Peyer's patch (tissue), 4 donors: ENCODE data around the gene GFPT2. TPM values are rescaled to one million over a fixed set of nuclear protein-coding genes. Genes with fewer than 3 reads are reported as not detected.
"Not testable (repeated sequence)": the region's sequence is repeated elsewhere in the genome, so short reads cannot be mapped to it uniquely, and the experiment has no call there.

Experiments
- DNase-seq, 3 donors: peaks; one replicate each; pipeline ENCODE4 v3.0.0-alpha.2; 2017 to 2019
- H3K27ac ChIP-seq, 4 donors: fragments of 200-600 bp; sonication (generic); one replicate each; pipeline ENCODE4 v1.5.1; 2016 to 2019
- H3K27me3 ChIP-seq, 2 donors: fragments of 200-600 bp; sonication (generic); one replicate each; pipeline ENCODE4 v1.5.1; 2019
- H3K36me3 ChIP-seq, 3 donors: fragments of 200-600 bp; sonication (generic); one replicate each; pipeline ENCODE4 v1.5.1; 2016 to 2019
- H3K4me1 ChIP-seq, 4 donors: fragments of 200-600 bp; sonication (generic); one replicate each; pipeline ENCODE4 v1.5.1; 2016 to 2019
- H3K4me3 ChIP-seq, 4 donors: fragments of 200-600 bp; sonication (generic); 1 replicate in 3 of 4; 2 replicates in 1 of 4; pipeline ENCODE4 v1.5.1; 2016 to 2019; ENCODE audit warnings: mild to moderate bottlenecking in 1 of 4
- H3K9me3 ChIP-seq, 4 donors: fragments of 200-600 bp; sonication (generic); one replicate each; pipeline ENCODE4 v1.5.1; 2016 to 2019; ENCODE audit warnings: mild to moderate bottlenecking in 1 of 4
- POLR2A ChIP-seq, 2 donors: fragments of 450-650 bp; IDR thresholded peaks; one replicate each; pipeline ENCODE4 v1.5.1; 2017; ENCODE audit warnings: antibody characterized with exemption in 2 of 2, mild to moderate bottlenecking in 2 of 2, moderate library complexity in 2 of 2
- total RNA-seq, 4 donors: library from RNA; depleted of rRNA; stranded (reverse); fragments of >200 nt; gene quantifications; one replicate each; pipeline ENCODE4 v1.1.0, GENCODE V29; 2016
- TF ChIP-seq, protein P1 (sequence below), 6 experiments: fragments of 450-650 bp in 4 of 6; fragments of 200-600 bp in 2 of 6; sonication (generic) in 1 of 6; IDR thresholded peaks; one replicate each; pipeline ENCODE4 v1.5.1; 2017 to 2019; ENCODE audit warnings: antibody characterized with exemption in 6 of 6, mild to moderate bottlenecking in 3 of 6, moderate library complexity in 1 of 6

GFPT2 gene
- total RNA-seq, 4 donors from 2014 or later, result 4.9 to 86.6 (median 13.1) TPM

DNA sequence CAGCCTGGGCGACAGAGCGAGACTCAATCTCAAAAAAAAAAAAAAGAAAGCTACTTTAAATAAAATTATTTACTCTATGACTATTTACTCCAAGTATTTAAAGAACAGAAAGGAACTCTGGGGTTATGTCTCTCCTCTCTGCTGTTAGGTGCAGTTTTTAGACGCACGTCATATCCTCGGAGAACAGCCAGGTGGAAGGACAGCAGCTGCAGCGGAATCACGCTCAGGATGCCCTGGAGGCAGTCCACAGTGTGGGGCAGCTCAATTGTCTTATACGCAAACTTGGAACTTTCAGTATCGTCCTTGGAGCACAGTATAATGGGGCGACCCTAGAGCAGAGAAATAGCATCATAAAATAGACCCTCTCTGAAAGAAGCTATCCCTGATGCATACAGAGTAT lies 50.9 kb downstream of the GFPT2 start:
- Histone ChIP-seq H3K9me3 (no peaks in the 10 kb centered on the region), H3K4me1 (no peaks in the 10 kb centered on the region), H3K27ac (no peak overlapping the region), H3K27me3 (no peaks in the 10 kb centered on the region), H3K36me3 (no peaks in the 10 kb centered on the region), H3K4me3 (no peak overlapping the region)
- no peak for TF ChIP-seq POLR2A (IDR thresholded peaks at IDR 0.05)
- TF ChIP-seq, protein P1, sequence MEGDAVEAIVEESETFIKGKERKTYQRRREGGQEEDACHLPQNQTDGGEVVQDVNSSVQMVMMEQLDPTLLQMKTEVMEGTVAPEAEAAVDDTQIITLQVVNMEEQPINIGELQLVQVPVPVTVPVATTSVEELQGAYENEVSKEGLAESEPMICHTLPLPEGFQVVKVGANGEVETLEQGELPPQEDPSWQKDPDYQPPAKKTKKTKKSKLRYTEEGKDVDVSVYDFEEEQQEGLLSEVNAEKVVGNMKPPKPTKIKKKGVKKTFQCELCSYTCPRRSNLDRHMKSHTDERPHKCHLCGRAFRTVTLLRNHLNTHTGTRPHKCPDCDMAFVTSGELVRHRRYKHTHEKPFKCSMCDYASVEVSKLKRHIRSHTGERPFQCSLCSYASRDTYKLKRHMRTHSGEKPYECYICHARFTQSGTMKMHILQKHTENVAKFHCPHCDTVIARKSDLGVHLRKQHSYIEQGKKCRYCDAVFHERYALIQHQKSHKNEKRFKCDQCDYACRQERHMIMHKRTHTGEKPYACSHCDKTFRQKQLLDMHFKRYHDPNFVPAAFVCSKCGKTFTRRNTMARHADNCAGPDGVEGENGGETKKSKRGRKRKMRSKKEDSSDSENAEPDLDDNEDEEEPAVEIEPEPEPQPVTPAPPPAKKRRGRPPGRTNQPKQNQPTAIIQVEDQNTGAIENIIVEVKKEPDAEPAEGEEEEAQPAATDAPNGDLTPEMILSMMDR (IDR thresholded peaks at IDR 0.05), result no peak
- DNase-seq, result no peak

DNA sequence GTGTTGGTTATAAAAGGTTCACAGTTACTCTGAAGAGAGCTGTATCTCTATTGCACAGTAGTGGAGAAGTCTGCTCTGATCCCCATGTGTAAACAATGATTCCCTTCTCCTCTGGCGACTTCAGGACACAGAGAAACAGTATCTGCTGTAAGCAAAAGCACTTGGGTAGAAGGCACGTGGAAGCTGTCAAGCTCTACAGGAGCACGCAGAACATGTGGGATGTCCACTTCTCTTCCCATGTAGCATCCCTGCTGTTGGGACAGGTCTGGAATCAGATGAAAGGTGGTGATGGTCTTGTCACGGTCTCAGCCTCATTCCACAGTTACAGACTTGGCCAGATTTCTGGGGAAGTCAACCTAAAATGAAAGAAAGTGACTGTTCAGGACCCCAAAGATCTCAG lies 51.9 kb downstream of the GFPT2 start:
- no peak for TF ChIP-seq POLR2A (IDR thresholded peaks at IDR 0.05)
- TF ChIP-seq, protein P1 (IDR thresholded peaks at IDR 0.05), result no peak
- no peaks in the 10 kb centered on the region for H3K9me3 ChIP-seq
- no peaks in the 10 kb centered on the region for H3K27me3 ChIP-seq
- DNase-seq, result no peak
- no peak overlapping the region for H3K4me3 ChIP-seq
- no peaks in the 10 kb centered on the region for H3K4me1 ChIP-seq
- H3K36me3 ChIP-seq, result no peaks in the 10 kb centered on the region
- H3K27ac ChIP-seq, result no peak overlapping the region

DNA sequence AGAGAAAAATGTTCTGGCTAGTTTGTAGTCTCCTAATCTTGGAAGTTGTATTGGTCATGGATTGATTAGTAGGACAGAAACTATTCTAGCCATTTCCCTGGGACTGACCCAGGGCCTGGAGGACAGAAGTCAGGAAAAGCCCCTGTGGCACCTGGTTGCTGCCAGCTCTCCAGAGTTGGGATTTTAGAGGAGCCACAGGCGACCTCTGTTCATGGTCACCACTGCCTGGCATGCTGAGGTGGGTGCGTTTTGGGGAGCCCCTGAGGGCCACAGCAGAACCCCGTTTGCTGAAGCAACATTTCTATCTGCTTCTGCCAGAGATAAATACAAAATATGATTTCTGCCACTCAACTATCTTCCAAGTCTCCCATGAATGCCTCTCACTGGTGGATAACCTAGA lies 53.6 kb downstream of the GFPT2 start:
- no peaks in the 10 kb centered on the region for H3K27me3 ChIP-seq
- TF ChIP-seq, protein P1 (IDR thresholded peaks at IDR 0.05), result no peak
- TF ChIP-seq POLR2A (IDR thresholded peaks at IDR 0.05), result no peak
- H3K36me3 ChIP-seq, result no peaks in the 10 kb centered on the region
- H3K4me1 ChIP-seq, result no peaks in the 10 kb centered on the region
- no peaks in the 10 kb centered on the region for H3K9me3 ChIP-seq
- H3K4me3 ChIP-seq, result no peak overlapping the region
- no peak overlapping the region for H3K27ac ChIP-seq
- no peak for DNase-seq

DNA sequence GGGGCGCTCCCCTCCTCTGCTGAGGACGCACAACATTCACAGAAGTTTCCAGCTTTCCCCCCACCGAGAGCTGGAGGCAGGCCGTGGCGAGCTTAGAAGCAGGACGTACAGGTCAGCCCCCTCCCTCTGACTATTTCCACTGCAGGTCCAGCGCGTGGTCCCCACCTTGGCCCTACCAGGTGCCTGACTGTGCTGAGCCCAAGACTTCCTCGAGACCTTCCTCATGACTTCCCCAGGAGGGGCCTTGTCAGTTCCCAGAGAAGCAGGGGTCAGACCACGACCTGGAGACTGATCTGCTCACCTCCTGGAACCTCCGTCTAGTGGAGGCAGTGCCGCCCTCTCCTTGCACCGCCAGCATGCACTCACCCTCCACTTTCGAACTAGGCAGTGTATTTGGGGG lies 54.1 kb downstream of the GFPT2 start:
- not testable (repeated sequence) for H3K4me3 ChIP-seq, H3K36me3 ChIP-seq, H3K27me3 ChIP-seq, DNase-seq, H3K4me1 ChIP-seq, H3K27ac ChIP-seq, H3K9me3 ChIP-seq

DNA sequence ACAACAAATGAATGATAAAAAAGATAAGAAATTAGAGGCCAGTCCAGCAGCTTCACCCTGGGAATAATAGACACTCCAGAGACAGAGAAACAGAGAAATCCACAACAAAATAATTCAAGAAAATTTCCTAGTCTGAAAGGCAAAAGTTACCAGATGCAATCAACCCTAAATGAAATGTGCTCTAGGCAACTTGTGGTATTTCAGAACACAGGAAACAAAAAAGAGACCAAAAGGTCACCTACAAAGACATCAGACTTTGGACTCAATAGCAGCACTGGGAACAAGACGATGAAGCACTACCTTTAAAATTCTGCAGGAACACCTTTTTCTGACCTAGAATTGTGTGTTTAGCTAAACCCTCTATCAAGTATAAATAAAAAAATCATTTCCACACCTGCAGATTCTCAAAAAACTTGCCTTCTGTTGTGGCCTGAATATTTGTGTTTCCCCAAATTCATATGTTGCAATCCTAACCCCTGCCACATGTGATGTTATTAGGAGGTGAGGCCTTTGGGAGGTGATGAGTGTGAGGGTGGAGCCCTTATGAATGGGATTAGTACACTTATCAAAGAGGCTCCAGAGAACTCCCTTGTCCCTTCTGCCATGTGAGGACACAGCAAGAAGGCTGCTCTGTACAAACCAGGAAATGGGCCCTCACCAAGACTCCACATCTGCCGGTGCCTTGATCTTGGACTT lies 55.4 kb downstream of the GFPT2 start:
- TF ChIP-seq, protein P1 (IDR thresholded peaks at IDR 0.05), result no peak
- TF ChIP-seq POLR2A (IDR thresholded peaks at IDR 0.05), result no peak
- DNase-seq, result no peak
- H3K9me3 ChIP-seq, result no peaks in the 10 kb centered on the region

DNA sequence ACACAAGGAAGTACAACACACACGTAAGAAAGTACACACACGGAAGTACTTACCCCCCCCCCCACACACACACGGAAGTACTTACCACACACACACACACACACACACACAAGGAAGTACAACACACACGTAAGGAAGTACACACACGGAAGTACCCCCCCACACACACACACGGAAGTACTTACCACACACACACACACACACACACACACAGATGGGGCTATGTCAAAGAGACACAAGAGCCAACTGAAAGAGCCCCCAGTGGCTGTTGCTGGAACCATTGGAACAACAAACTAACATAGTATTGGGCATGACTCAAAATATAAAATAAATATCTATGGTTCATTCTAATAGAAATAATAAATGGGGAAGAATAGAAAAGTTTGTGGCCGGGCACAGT lies 56.4 kb downstream of the GFPT2 start:
- no peak for TF ChIP-seq POLR2A (IDR thresholded peaks at IDR 0.05)
- TF ChIP-seq, protein P1 (IDR thresholded peaks at IDR 0.05), result no peak
- DNase-seq, result no peak
- peaks cover 0 to 11% (median 7%) of the 10 kb centered on the region in 4 donors for H3K4me1 ChIP-seq
- no peaks in the 10 kb centered on the region for H3K27me3 ChIP-seq
- no peak overlapping the region for H3K27ac ChIP-seq
- no peaks in the 10 kb centered on the region for H3K36me3 ChIP-seq
- no peak overlapping the region for H3K4me3 ChIP-seq
- no peaks in the 10 kb centered on the region for H3K9me3 ChIP-seq

More for the DNA sequence above, 55.4 kb downstream of the GFPT2 start:
- Histone ChIP-seq H3K4me1 (peaks cover 0 to 11% (median 7%) of the 10 kb centered on the region in 4 donors), H3K36me3 (no peaks in the 10 kb centered on the region), H3K27ac (no peak overlapping the region), H3K27me3 (no peaks in the 10 kb centered on the region), H3K4me3 (no peak overlapping the region)
